Measurements from ENCODE around the gene METTL6. TPM values are rescaled to one million over a fixed set of nuclear protein-coding genes. Genes with fewer than 3 reads are reported as not detected.

Gene METTL6
- total and polyA plus RNA-seq, 2 donors (not counting 1 experiment from before 2014, with no cell fraction given), result 25.7 to 37.3 TPM

DNA sequence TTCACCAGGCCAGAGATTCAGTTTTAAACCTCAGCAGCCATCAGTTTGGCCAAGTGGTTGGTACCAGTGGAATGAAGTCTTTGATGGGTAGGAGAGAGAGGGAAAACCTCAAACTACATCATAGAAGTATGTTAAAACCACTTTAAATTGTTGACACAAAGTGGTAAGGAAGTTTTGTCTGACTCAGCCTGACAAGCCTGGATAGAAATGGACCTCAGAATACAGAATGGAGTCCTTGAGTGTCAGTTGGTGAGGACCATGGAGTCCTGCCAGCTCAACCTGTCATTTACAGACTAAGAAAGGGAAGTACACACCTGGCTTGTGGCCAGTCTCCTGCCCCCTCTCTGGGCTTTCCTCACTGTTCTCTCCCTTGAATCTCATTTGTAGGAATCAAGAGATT is 12.1 kb upstream of the METTL6 start:
- Histone ChIP-seq H4K20me1 (ENCODE audit: control insufficient read depth, extremely low read depth, insufficient read depth, low read length) (no peaks in the 10 kb centered on the region), H3K27ac (ENCODE audit: insufficient read depth, low read length) (peak overlapping the region; percentile 13), H2AFZ (ENCODE audit: low read length) (no peak overlapping the region), H3K4me3 (replicated peaks in 1 of 4; ENCODE audit: control extremely low read depth in 1 of 4, insufficient read depth in 1 of 4, low read depth in 3 of 4, low read length in 4 of 4) (no peak overlapping the region), H3K9ac (ENCODE audit: insufficient read depth, low read length) (no peak overlapping the region), H3K36me3 (ENCODE audit: control insufficient read depth, insufficient read depth, low read length) (peaks cover 9% of the 10 kb centered on the region), H3K79me2 (ENCODE audit: control insufficient read depth, insufficient read depth, low read length) (no peaks in the 10 kb centered on the region), H3K9me3 (ENCODE audit: control insufficient read depth, insufficient read depth, low read depth, low read length) (no peaks in the 10 kb centered on the region), H3K4me1 (ENCODE audit: control insufficient read depth, extremely low read depth, insufficient read depth, low read length) (no peaks in the 10 kb centered on the region), H3K27me3 (ENCODE audit: control insufficient read depth, insufficient read depth, low read length) (no peaks in the 10 kb centered on the region), H3K4me2 (ENCODE audit: extremely low read depth, insufficient read depth, low read length) (no peak overlapping the region)
- peak in 1 of 2 donors; percentile 63 for DNase-seq (ENCODE audit: low read depth in 2 of 2)
- no peak for TF ChIP-seq EZH2 (IDR thresholded peaks at IDR 0.05; ENCODE audit: low read length, missing control alignments)
- TF ChIP-seq, protein P1, sequence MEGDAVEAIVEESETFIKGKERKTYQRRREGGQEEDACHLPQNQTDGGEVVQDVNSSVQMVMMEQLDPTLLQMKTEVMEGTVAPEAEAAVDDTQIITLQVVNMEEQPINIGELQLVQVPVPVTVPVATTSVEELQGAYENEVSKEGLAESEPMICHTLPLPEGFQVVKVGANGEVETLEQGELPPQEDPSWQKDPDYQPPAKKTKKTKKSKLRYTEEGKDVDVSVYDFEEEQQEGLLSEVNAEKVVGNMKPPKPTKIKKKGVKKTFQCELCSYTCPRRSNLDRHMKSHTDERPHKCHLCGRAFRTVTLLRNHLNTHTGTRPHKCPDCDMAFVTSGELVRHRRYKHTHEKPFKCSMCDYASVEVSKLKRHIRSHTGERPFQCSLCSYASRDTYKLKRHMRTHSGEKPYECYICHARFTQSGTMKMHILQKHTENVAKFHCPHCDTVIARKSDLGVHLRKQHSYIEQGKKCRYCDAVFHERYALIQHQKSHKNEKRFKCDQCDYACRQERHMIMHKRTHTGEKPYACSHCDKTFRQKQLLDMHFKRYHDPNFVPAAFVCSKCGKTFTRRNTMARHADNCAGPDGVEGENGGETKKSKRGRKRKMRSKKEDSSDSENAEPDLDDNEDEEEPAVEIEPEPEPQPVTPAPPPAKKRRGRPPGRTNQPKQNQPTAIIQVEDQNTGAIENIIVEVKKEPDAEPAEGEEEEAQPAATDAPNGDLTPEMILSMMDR (conservative IDR thresholded peaks at IDR 0.05 in 1 of 2, IDR thresholded peaks at IDR 0.05 in 1 of 2; ENCODE audit: low read depth in 1 of 2, low read length in 2 of 2), result no peak

DNA sequence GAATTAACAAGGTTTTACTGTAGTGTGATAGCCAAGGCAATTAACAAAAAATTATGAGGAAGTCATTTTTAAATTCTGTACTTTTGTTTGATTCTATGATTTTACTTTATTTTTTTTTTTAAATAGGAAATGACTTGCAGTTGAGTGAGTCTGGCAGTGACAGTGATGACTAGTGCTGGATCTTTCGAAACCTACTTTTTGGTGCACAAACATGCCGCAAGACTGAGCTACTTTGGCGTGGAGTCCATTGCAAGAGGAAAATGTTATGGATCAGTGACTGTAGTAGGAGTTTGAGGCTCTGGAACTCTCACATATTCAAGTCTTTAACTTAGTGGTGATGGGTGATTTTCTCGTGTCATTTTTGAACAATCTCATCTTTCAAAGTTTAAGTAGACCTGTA is 11.6 kb upstream of the METTL6 start:
- Histone ChIP-seq H3K79me2 (ENCODE audit: control insufficient read depth, insufficient read depth, low read length) (no peaks in the 10 kb centered on the region), H4K20me1 (ENCODE audit: control insufficient read depth, extremely low read depth, insufficient read depth, low read length) (no peaks in the 10 kb centered on the region), H3K27ac (ENCODE audit: insufficient read depth, low read length) (no peak overlapping the region), H3K27me3 (ENCODE audit: control insufficient read depth, insufficient read depth, low read length) (no peaks in the 10 kb centered on the region), H2AFZ (ENCODE audit: low read length) (no peak overlapping the region), H3K36me3 (ENCODE audit: control insufficient read depth, insufficient read depth, low read length) (peaks cover 11% of the 10 kb centered on the region), H3K4me1 (ENCODE audit: control insufficient read depth, extremely low read depth, insufficient read depth, low read length) (no peaks in the 10 kb centered on the region), H3K4me3 (replicated peaks in 1 of 4; ENCODE audit: control extremely low read depth in 1 of 4, insufficient read depth in 1 of 4, low read depth in 3 of 4, low read length in 4 of 4) (no peak overlapping the region), H3K9ac (ENCODE audit: insufficient read depth, low read length) (no peak overlapping the region), H3K4me2 (ENCODE audit: extremely low read depth, insufficient read depth, low read length) (no peak overlapping the region), H3K9me3 (ENCODE audit: control insufficient read depth, insufficient read depth, low read depth, low read length) (no peaks in the 10 kb centered on the region)
- TF ChIP-seq EZH2 (IDR thresholded peaks at IDR 0.05; ENCODE audit: low read length, missing control alignments), result no peak
- TF ChIP-seq, protein P1 (conservative IDR thresholded peaks at IDR 0.05 in 1 of 2, IDR thresholded peaks at IDR 0.05 in 1 of 2; ENCODE audit: low read depth in 1 of 2, low read length in 2 of 2), result no peak
- DNase-seq (ENCODE audit: low read depth in 2 of 2), result peak in 1 of 2 donors; percentile 58

DNA sequence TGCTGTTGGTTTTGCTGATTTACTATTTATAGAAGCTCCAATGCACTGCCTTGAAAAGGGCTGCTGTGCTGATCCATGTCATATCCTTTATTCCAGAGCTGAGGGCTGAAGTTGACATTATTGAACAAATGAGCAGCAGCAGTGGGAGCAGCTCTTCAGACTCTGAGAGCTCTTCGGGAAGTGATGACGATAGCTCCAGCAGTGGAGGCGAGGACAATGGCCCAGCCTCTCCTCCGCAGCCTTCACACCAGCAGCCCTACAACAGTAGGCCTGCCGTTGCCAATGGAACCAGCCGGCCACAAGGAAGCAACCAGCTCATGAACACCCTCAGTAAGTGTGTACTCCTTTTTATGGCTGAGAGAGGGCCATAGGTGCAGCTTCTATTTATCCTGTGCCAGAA is 8.9 kb upstream of the METTL6 start:
- no peak for DNase-seq (ENCODE audit: low read depth in 2 of 2)
- Histone ChIP-seq H3K36me3 (ENCODE audit: control insufficient read depth, insufficient read depth, low read length) (peaks cover 15% of the 10 kb centered on the region), H3K27me3 (ENCODE audit: control insufficient read depth, insufficient read depth, low read length) (no peaks in the 10 kb centered on the region), H3K4me3 (replicated peaks in 1 of 4; ENCODE audit: control extremely low read depth in 1 of 4, insufficient read depth in 1 of 4, low read depth in 3 of 4, low read length in 4 of 4) (no peak overlapping the region), H3K79me2 (ENCODE audit: control insufficient read depth, insufficient read depth, low read length) (peaks cover 4% of the 10 kb centered on the region), H3K9ac (ENCODE audit: insufficient read depth, low read length) (no peak overlapping the region), H4K20me1 (ENCODE audit: control insufficient read depth, extremely low read depth, insufficient read depth, low read length) (no peaks in the 10 kb centered on the region), H3K4me1 (ENCODE audit: control insufficient read depth, extremely low read depth, insufficient read depth, low read length) (no peaks in the 10 kb centered on the region), H3K9me3 (ENCODE audit: control insufficient read depth, insufficient read depth, low read depth, low read length) (no peaks in the 10 kb centered on the region), H2AFZ (ENCODE audit: low read length) (no peak overlapping the region), H3K27ac (ENCODE audit: insufficient read depth, low read length) (no peak overlapping the region), H3K4me2 (ENCODE audit: extremely low read depth, insufficient read depth, low read length) (no peak overlapping the region)
- TF ChIP-seq, protein P1 (conservative IDR thresholded peaks at IDR 0.05 in 1 of 2, IDR thresholded peaks at IDR 0.05 in 1 of 2; ENCODE audit: low read depth in 1 of 2, low read length in 2 of 2), result no peak
- no peak for TF ChIP-seq EZH2 (IDR thresholded peaks at IDR 0.05; ENCODE audit: low read length, missing control alignments)
